ENCODE results near the gene CDK1.

Gene CDK1

GRCh38 chr10:60778971-60779796, 906 bp downstream of the CDK1 start:
- DNase-seq: no peak

GRCh38 chr10:60781661-60782060, 3.4 kb downstream of the CDK1 start:
- no peak for DNase-seq

- DNase-seq: no peak
Observed at GRCh38 chr10:60784641-60785040, 6.4 kb downstream of the CDK1 start.

GRCh38 chr10:60788544-60788943, 10.3 kb downstream of the CDK1 start:
- no peak for DNase-seq

GRCh38 chr10:60789340-60789739, 11.1 kb downstream of the CDK1 start:
- DNase-seq: no peak

- no peak for DNase-seq
Observed at GRCh38 chr10:60794953-60795352, 16.7 kb downstream of the CDK1 start.

- DNase-seq: no peak
Observed at GRCh38 chr10:60795465-60796202, 17.4 kb downstream of the CDK1 start.

GRCh38 chr10:60796481-60796880, 18.2 kb downstream of the CDK1 start:
- no peak for DNase-seq

GRCh38 chr10:60797200-60797599, 18.9 kb downstream of the CDK1 start:
- DNase-seq: no peak

GRCh38 chr10:60798031-60798430, 19.8 kb downstream of the CDK1 start:
- DNase-seq: no peak

- no peak for DNase-seq
Observed at GRCh38 chr10:60798870-60799269, 20.6 kb downstream of the CDK1 start.

GRCh38 chr10:60799971-60800650, 21.8 kb downstream of the CDK1 start:
- DNase-seq: no peak

- no peak for DNase-seq
Observed at GRCh38 chr10:60800918-60801317, 22.6 kb downstream of the CDK1 start.

GRCh38 chr10:60801522-60801921, 23.2 kb downstream of the CDK1 start:
- DNase-seq: no peak

GRCh38 chr10:60803433-60803832, 25.2 kb downstream of the CDK1 start:
- no peak for DNase-seq

GRCh38 chr10:60803865-60804264, 25.6 kb downstream of the CDK1 start:
- no peak for DNase-seq

GRCh38 chr10:60806921-60807320, 28.6 kb downstream of the CDK1 start:
- DNase-seq: no peak

GRCh38 chr10:60807499-60807898, 29.2 kb downstream of the CDK1 start:
- DNase-seq: no peak

GRCh38 chr10:60808036-60808435, 29.8 kb downstream of the CDK1 start:
- DNase-seq: no peak

GRCh38 chr10:60809157-60809556, 30.9 kb downstream of the CDK1 start:
- DNase-seq: no peak

- no peak for DNase-seq
Observed at GRCh38 chr10:60810437-60811182, 32.3 kb downstream of the CDK1 start.

GRCh38 chr10:60816628-60817397, 38.5 kb downstream of the CDK1 start:
- DNase-seq: peak in 5 of 6 experiments; percentile 6 to 43 (median 33)
